Activated CD4-positive, alpha-beta T cell treated with anti-CD3 and anti-CD28 coated beads, Interleukin-2, amount 50 U/mL, for 1 hour (primary cell): ENCODE measurements around the gene LYPLAL1.
"Not testable (repeated sequence)": the region's sequence is repeated elsewhere in the genome, so short reads cannot be mapped to it uniquely, and the experiment has no call there.

Experiments
- DNase-seq: peaks from one replicate; pipeline ENCODE4 v3.0.0-alpha.2; 2020

LYPLAL1 gene

GRCh38 chr1:219226196-219226595, 52.5 kb downstream of the LYPLAL1 start:
- no peak for DNase-seq

GRCh38 chr1:219227360-219228057, 53.8 kb downstream of the LYPLAL1 start:
- DNase-seq: no peak

GRCh38 chr1:219228058-219228419, 54.4 kb downstream of the LYPLAL1 start:
- no peak for DNase-seq

GRCh38 chr1:219232890-219233289, 59.2 kb downstream of the LYPLAL1 start:
- DNase-seq: no peak

- no peak for DNase-seq
Measured at GRCh38 chr1:219235903-219236481, 62.3 kb downstream of the LYPLAL1 start.

- DNase-seq: no peak
Measured at GRCh38 chr1:219236933-219237610, 63.4 kb downstream of the LYPLAL1 start.

GRCh38 chr1:219239518-219239917, 65.8 kb downstream of the LYPLAL1 start:
- DNase-seq: no peak

- no peak for DNase-seq
Measured at GRCh38 chr1:219244864-219245263, 71.2 kb downstream of the LYPLAL1 start.

- no peak for DNase-seq
Measured at GRCh38 chr1:219247441-219247840, 73.8 kb downstream of the LYPLAL1 start.

- DNase-seq: not testable (repeated sequence)
Measured at GRCh38 chr1:219250468-219250867, 76.8 kb downstream of the LYPLAL1 start.

- DNase-seq: no peak
Measured at GRCh38 chr1:219257751-219258150, 84.1 kb downstream of the LYPLAL1 start.

GRCh38 chr1:219261454-219261853, 87.8 kb downstream of the LYPLAL1 start:
- DNase-seq: no peak
